Measurements from ENCODE around the gene ZFP91. TPM values are rescaled to one million over a fixed set of nuclear protein-coding genes. Genes with fewer than 3 reads are reported as not detected.

The ZFP91 gene
- total and polyA plus RNA-seq, 12 donors, result 11.4 to 69.7 (median 59.6) TPM

DNA sequence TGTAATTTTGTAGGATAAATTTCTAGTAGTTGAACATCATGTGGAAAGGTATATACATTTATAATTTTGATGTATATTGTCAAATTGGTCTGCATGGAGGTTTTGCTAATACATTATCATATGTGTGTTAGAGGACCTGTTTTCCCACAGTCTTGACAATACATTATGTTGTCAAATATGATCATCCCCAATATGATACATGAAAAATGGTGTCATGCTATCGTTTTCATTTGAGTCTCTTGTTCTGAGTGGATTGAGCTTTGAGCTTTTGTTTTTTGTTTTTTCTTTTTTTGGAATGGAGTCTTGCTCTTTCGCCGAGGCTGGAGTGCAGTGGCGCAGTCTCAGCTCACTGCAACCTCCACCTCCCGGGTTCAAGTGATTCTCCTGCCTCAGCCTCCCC is 29.5 kb downstream of the ZFP91 start:
- H3K4me1 ChIP-seq, result peaks cover 0 to 28% (median 11%) of the 10 kb centered on the region in 9 donors
- H3K27ac ChIP-seq, result no peak overlapping the region
- 85 to 96% methylated on average over 5 of the region's 5 CpGs for WGBS, 2 donors
- H3K36me3 ChIP-seq, result peaks cover 0 to 40% (median 34%) of the 10 kb centered on the region in 9 donors
- no peak overlapping the region for H3K4me3 ChIP-seq
- ATAC-seq (no peak), DNase-seq (no peak)
- H3K9me3 ChIP-seq, result no peaks in the 10 kb centered on the region
- intact Hi-C loops (cut with DNase I), result no loop called here
- TF ChIP-seq, protein P1, sequence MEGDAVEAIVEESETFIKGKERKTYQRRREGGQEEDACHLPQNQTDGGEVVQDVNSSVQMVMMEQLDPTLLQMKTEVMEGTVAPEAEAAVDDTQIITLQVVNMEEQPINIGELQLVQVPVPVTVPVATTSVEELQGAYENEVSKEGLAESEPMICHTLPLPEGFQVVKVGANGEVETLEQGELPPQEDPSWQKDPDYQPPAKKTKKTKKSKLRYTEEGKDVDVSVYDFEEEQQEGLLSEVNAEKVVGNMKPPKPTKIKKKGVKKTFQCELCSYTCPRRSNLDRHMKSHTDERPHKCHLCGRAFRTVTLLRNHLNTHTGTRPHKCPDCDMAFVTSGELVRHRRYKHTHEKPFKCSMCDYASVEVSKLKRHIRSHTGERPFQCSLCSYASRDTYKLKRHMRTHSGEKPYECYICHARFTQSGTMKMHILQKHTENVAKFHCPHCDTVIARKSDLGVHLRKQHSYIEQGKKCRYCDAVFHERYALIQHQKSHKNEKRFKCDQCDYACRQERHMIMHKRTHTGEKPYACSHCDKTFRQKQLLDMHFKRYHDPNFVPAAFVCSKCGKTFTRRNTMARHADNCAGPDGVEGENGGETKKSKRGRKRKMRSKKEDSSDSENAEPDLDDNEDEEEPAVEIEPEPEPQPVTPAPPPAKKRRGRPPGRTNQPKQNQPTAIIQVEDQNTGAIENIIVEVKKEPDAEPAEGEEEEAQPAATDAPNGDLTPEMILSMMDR (IDR thresholded peaks at IDR 0.05), result no peak
- H3K27me3 ChIP-seq, result no peaks in the 10 kb centered on the region

DNA sequence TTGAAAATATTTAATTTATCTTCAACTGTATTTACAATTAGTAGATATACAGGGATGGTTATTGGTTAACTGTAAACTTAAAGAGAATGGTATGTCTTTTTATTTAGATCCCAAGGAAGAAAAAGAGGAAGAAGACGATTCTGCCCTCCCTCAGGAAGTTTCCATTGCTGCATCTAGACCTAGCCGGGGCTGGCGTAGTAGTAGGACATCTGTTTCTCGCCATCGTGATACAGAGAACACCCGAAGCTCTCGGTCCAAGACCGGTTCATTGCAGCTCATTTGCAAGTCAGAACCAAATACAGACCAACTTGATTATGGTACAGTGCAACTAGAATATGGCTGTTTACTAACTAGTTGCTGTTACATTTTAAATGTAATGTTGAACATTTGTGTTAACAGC is 30.9 kb downstream of the ZFP91 start:
- intact Hi-C loops (cut with DNase I), result no loop called here
- no peak overlapping the region for H3K27ac ChIP-seq
- no peaks in the 10 kb centered on the region for H3K9me3 ChIP-seq
- WGBS, 2 donors, result 81 to 89% methylated on average over 8 of the region's 8 CpGs
- no peak for ATAC-seq
- H3K4me3 ChIP-seq, result no peak overlapping the region
- TF ChIP-seq, protein P1 (IDR thresholded peaks at IDR 0.05), result no peak
- H3K27me3 ChIP-seq, result no peaks in the 10 kb centered on the region
- peaks cover 0 to 28% (median 11%) of the 10 kb centered on the region in 9 donors for H3K4me1 ChIP-seq
- no peak for DNase-seq
- H3K36me3 ChIP-seq, result peaks cover 0 to 53% (median 48%) of the 10 kb centered on the region in 9 donors

DNA sequence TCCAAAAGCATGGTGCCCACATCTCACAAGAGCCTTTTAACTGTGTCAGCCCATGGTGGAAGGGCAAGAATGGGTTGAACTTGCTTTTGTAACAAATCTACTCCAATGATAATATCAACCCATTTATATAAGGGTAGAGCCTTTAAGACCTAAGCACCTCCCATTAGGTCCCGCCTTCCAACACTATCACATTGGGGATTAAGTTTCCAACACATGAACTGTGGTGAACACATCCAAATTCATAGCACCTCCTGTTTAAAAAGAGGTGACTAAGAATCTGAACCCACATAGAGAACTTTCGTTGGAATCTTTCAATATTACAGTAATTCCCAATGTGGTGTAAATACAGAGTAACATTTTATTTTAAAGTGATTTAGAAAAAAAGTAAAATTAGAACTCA is 34.4 kb downstream of the ZFP91 start:
- DNase-seq, result no peak
- WGBS, 2 donors, result 95 to 98% methylated on average over 2 of the region's 2 CpGs
- H3K4me3 ChIP-seq, result no peak overlapping the region
- H3K27me3 ChIP-seq, result no peaks in the 10 kb centered on the region
- TF ChIP-seq, protein P1 (IDR thresholded peaks at IDR 0.05), result no peak
- no peak for ATAC-seq
- H3K4me1 ChIP-seq, result peaks cover 2 to 27% (median 16%) of the 10 kb centered on the region in 9 donors
- H3K27ac ChIP-seq, result no peak overlapping the region
- intact Hi-C loops (cut with DNase I), result no loop called here
- no peaks in the 10 kb centered on the region for H3K9me3 ChIP-seq
- H3K36me3 ChIP-seq, result peaks cover 0 to 88% (median 68%) of the 10 kb centered on the region in 9 donors

DNA sequence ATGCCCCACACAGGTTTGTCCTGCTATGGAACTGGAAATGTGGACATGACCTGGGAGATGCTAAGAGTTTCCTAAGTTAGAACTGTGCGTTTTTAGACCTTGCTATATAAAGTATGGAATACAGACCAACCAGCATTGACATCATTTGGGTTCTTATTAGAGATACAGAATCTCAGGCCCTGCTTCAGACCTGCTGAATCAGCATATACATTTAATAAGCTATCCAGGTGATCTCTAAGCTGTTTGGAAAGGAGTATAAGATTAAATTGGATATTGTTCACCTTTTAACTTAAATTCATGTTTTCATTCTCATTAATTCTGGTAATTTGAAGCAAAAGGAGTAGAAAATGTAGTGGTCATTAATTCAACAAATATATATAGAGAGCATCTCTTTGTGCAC is 36.7 kb downstream of the ZFP91 start:
- peaks cover 5 to 37% (median 21%) of the 10 kb centered on the region in 9 donors for H3K4me1 ChIP-seq
- no peaks in the 10 kb centered on the region for H3K9me3 ChIP-seq
- DNase-seq, result no peak
- peaks cover 0 to 100% (median 74%) of the 10 kb centered on the region in 9 donors for H3K36me3 ChIP-seq
- H3K27me3 ChIP-seq, result no peaks in the 10 kb centered on the region
- TF ChIP-seq, protein P1 (IDR thresholded peaks at IDR 0.05), result no peak
- WGBS, 2 donors, result 93 to 94% methylated on average over 1 of the region's 1 CpG
- H3K4me3 ChIP-seq, result no peak overlapping the region
- no peak overlapping the region for H3K27ac ChIP-seq
- intact Hi-C loops (cut with DNase I), result loop anchor here in 2 of 10 donors (5.0 kb wide), 2 partner anchors 33 to 38 kb away; partner anchors contain the start of genes LPXN (in 1 of the 2) and ZFP91 (in 1 of the 2)
- ATAC-seq, result no peak
